ENCODE results near the gene UNC5CL. TPM values are rescaled to one million over a fixed set of nuclear protein-coding genes. Genes with fewer than 3 reads are reported as not detected.

The UNC5CL gene
- total RNA-seq, 1 donor from 2014 or later: 9.6 TPM

Other genes starting within 250 kb of the UNC5CL start
- gene TSPO2, start 3.2 kb upstream of the UNC5CL start, total RNA-seq: not detected in 2 replicates
- gene APOBEC2, start 14.0 kb upstream of the UNC5CL start, total RNA-seq: not detected in 2 replicates
- 10.1 and 17.1 TPM in 2 replicates for gene OARD1, start 33.1 kb upstream of the UNC5CL start, total RNA-seq
- gene NFYA, start 33.8 kb upstream of the UNC5CL start, total RNA-seq: 17.5 and 38.8 TPM in 2 replicates
- gene TREML1, start 115.1 kb upstream of the UNC5CL start, total RNA-seq: not detected in 2 replicates
- gene TREM2, start 123.9 kb upstream of the UNC5CL start, total RNA-seq: not detected in 2 replicates
- not detected in 2 replicates for gene TREML2, start 161.9 kb upstream of the UNC5CL start, total RNA-seq
- gene TREML4, start 189.1 kb upstream of the UNC5CL start, total RNA-seq: not detected in 2 replicates
- gene TREM1, start 247.5 kb upstream of the UNC5CL start, total RNA-seq: not detected in 2 replicates

Data from renal cortical epithelial cell (primary cell).